ENCODE measurements around the gene ENTHD1.

GRCh38 chr22:39904862-39905261, 11.3 kb upstream of the ENTHD1 start:
- TF ChIP-seq ZBTB44 (tag by site-specific recombination; IDR thresholded peaks at IDR 0.05) (no peak), ZNF558 (tag by site-specific recombination; IDR thresholded peaks at IDR 0.05) (no peak), CTCF (tag by site-specific recombination; IDR thresholded peaks at IDR 0.05) (no peak), ZNF114 (tag by site-specific recombination; IDR thresholded peaks at IDR 0.05) (no peak)
